GM23248 (cell line): ENCODE results near the gene GNAS-AS1.

Experiments
- EZH2 ChIP-seq: fragments of 200-600 bp; sonication (generic); IDR thresholded peaks from 2 replicates; pipeline ENCODE4 v1.6.1; 2018; ENCODE audit warnings: antibody characterized with exemption, mild to moderate bottlenecking; ENCODE audit not compliant: insufficient read depth, poor library complexity, severe bottlenecking
- EZH2phosphoT487 ChIP-seq: fragments of 200-600 bp; sonication (generic); IDR thresholded peaks from 2 replicates; pipeline ENCODE4 v1.6.1; 2018; ENCODE audit warnings: antibody characterized with exemption, moderate library complexity, mild to moderate bottlenecking, low read depth; ENCODE audit not compliant: insufficient read depth

DNA sequence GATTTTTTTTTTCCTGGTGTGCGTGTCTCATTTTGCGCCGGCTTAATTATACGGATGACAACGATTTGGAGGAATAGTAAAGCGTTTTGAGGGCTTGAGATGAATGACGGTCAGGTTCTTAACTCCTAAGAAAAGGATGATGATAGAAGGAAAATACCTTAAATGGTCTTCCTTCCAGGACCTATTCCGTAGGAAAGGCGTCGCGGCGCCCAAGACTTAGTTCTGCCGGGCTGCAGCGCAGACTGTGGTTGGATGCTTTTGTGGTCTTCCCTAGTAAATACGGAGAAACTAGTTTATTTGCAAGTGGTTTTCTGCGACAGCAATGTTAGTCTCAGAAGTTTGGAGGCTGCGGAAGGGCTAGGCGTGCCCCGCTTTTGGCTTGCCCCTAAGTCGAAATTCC lies 8.4 kb downstream of the GNAS-AS1 start:
- TF ChIP-seq EZH2 (no peak), EZH2phosphoT487 (no peak)
